HG02759 (cell line): ENCODE measurements around the gene CCDC43.
A peak's percentile ranks its signal among the peaks of the same experiment; 100 is the strongest.
"Not testable (repeated sequence)": the region's sequence is repeated elsewhere in the genome, so short reads cannot be mapped to it uniquely, and the experiment has no call there.

ENCODE experiments used
- ATAC-seq: cut with Tn5 transposase; IDR thresholded peaks from one replicate; pipeline ENCODE4 v1.9.1; 2021; ENCODE audit warnings: mild to moderate bottlenecking, moderate library complexity; ENCODE audit not compliant: unreplicated experiment

Gene CCDC43

GRCh38 chr17:44689477-44690217, at the start of gene CCDC43:
Gene CCDC43 (minus strand): TSS chr17:44689776. CDS start chr17:44689753, 23 bp downstream.
- peak; percentile 90 for ATAC-seq

- ATAC-seq, result peak; percentile 39
Observed at GRCh38 chr17:44738214-44738906, 48.8 kb upstream of the CCDC43 start.

- ATAC-seq, result no peak
Observed at GRCh38 chr17:44736551-44737240, 47.1 kb upstream of the CCDC43 start.

GRCh38 chr17:44734272-44734671, 44.7 kb upstream of the CCDC43 start:
- no peak for ATAC-seq

GRCh38 chr17:44733753-44734152, 44.2 kb upstream of the CCDC43 start:
- ATAC-seq, result no peak

- ATAC-seq, result not testable (repeated sequence)
Observed at GRCh38 chr17:44726121-44726520, 36.5 kb upstream of the CCDC43 start.

GRCh38 chr17:44722254-44722653, 32.7 kb upstream of the CCDC43 start:
- ATAC-seq, result no peak

- no peak for ATAC-seq
Observed at GRCh38 chr17:44719444-44719843, 29.9 kb upstream of the CCDC43 start.

- peak; percentile 75 for ATAC-seq
Observed at GRCh38 chr17:44708401-44709263, 19.1 kb upstream of the CCDC43 start, which contains the start of gene DBF4B. Gene DBF4B (plus strand): TSS chr17:44708665. CDS start chr17:44708821, 156 bp downstream.

GRCh38 chr17:44707755-44708400, 18.3 kb upstream of the CCDC43 start:
- no peak for ATAC-seq

- not testable (repeated sequence) for ATAC-seq
Observed at GRCh38 chr17:44700288-44700687, 10.7 kb upstream of the CCDC43 start.

- no peak for ATAC-seq
Observed at GRCh38 chr17:44693609-44694008, 4.0 kb upstream of the CCDC43 start.

- not testable (repeated sequence) for ATAC-seq
Observed at GRCh38 chr17:44690746-44691306, 1.2 kb upstream of the CCDC43 start.

- no peak for ATAC-seq
Observed at GRCh38 chr17:44688675-44689476, 700 bp downstream of the CCDC43 start.

- no peak for ATAC-seq
Observed at GRCh38 chr17:44688200-44688599, 1.4 kb downstream of the CCDC43 start.

- no peak for ATAC-seq
Observed at GRCh38 chr17:44687756-44688155, 1.8 kb downstream of the CCDC43 start.

- ATAC-seq, result not testable (repeated sequence)
Observed at GRCh38 chr17:44683303-44683702, 6.3 kb downstream of the CCDC43 start.

GRCh38 chr17:44677136-44677535, 12.4 kb downstream of the CCDC43 start:
- ATAC-seq, result no peak

- ATAC-seq, result no peak
Observed at GRCh38 chr17:44673893-44674292, 15.7 kb downstream of the CCDC43 start.
